Epithelial cell of esophagus (primary cell): Measurements from ENCODE around the gene ENOX1.

Experiments
- DNase-seq: peaks from one replicate; pipeline ENCODE4 v3.0.0; 2010; ENCODE audit warnings: low read depth
- H3K4me3 ChIP-seq: 2 replicates; pipeline ENCODE4 v1.5.1; 2011; ENCODE audit warnings: mild to moderate bottlenecking, low read length, control low read depth
- CTCF ChIP-seq: IDR thresholded peaks from 2 replicates; pipeline ENCODE4 v1.5.1; 2011; ENCODE audit warnings: low read depth, mild to moderate bottlenecking, low read length, control low read depth, inconsistent platforms; ENCODE audit not compliant: insufficient read depth; ENCODE audit errors: missing control alignments

The ENOX1 gene

DNA sequence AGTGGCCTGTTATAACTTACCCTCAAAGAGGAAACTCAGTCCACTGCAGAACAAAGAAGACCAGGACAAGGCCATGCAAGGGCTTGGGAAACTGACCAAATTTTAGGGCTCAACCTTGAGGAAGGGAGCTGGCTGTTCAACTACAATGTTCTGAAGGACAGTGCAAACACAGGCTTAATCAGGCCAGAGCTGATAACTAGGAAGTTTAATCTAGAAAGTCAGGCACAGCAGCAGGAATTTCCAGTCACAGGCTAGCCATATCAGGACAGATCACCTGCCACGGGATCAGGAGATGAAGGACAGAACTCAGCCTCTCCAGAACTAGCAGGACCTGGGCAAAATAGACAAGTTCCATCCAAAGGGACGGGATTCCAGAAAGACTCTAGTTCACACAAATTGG lies 89.4 kb downstream of the ENOX1 start:
- no peak for DNase-seq
- no peak overlapping the region for H3K4me3 ChIP-seq
- no peak for TF ChIP-seq CTCF

DNA sequence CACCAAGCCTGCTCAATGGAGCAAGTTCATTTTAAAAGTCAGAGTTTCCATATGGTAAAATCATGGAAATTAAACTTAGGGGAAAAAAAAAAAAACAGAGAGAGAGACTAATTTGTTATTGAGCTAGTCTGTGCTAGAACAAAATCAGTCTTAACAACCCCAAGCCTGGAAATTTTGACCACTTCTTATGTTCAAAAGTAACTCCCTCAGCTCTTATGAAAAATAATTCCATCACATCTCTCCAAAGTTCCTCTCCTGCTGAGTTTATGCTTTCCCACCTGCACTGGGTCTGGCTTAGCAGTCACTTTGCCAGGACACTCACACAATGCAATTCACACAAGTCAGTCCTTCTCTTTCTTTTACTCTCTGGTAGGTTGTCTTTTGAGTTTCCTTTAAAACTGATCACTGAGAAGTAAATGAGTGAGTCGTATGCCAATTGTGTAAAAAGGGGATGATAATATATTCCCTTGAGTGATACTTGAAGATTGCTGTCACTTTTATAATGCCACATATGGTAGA lies 92.6 kb downstream of the ENOX1 start:
- DNase-seq = no peak

DNA sequence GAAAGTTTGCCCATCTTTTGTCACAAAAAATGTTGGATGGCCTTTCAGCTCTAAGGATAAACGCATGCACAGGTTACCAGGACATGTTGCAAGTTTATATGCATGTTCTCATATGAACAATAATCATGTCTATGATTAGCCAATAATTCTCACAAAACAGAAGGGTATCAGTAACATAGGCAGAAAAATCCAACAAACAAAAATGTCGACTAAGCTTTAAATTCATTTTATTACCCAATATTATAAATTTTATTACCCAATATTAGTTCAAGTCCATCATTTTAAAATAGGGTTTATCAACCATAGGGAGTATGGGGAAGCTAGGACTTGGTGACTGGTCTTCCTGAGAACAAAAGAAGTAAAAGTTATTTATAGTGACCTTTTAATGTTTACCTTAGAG lies 93.1 kb downstream of the ENOX1 start:
- H3K4me3 ChIP-seq = no peak overlapping the region
- no peak for TF ChIP-seq CTCF
- no peak for DNase-seq

More for the DNA sequence above, 92.6 kb downstream of the ENOX1 start:
- H3K4me3 ChIP-seq = no peak overlapping the region
- TF ChIP-seq CTCF = no peak

DNA sequence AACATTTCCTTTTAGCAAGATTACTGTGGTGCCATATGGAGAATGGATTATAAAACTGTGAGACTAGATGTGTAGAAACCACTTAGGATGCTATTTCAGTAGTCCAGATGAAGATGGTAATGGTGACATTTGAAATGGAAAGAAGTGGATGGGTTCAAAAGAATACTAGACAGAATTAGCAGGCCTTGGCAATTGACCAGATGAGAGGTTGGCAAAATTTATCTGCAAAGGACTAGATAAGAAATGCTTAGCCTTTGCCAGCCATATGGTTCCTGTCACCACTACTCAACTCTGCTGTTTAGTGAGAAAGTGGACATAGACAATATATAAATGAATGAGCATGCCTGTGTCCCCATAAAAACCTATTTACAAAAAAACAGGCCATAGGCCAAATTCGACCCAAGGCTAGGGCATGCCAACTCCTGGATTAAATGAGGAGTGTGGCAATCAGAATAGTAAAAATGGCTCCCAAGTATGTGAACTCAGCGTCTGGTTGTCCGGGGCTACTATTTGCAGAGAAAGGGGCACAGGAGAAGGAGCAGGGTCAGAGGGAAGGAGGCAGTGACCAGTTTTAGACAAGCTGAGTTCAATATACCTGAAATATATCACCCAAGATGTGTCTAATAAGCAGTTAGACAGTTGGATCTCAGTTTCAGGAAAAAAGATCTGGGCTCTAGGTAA lies 98.4 kb downstream of the ENOX1 start:
- DNase-seq = no peak
- H3K4me3 ChIP-seq = no peak overlapping the region
- no peak for TF ChIP-seq CTCF

DNA sequence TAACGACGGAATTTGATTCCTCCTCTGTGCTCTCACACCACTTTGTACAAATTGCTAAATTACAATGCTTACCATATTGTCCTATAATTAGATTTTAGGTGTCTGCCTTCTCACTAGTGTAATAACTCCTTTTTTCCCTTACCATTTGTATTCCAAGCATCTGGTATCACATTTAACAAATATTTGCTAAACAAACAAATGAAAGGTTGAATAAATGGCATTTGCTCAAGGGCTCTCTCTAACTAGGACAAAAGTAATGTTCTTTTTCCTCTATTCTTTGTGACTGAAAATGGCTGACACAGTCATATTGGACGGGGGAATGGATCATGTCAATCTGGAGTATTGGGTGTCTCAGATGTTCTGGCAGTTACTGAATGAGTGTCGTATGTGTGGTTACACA lies 99.7 kb downstream of the ENOX1 start:
- no peak for TF ChIP-seq CTCF
- no peak overlapping the region for H3K4me3 ChIP-seq
- no peak for DNase-seq

DNA sequence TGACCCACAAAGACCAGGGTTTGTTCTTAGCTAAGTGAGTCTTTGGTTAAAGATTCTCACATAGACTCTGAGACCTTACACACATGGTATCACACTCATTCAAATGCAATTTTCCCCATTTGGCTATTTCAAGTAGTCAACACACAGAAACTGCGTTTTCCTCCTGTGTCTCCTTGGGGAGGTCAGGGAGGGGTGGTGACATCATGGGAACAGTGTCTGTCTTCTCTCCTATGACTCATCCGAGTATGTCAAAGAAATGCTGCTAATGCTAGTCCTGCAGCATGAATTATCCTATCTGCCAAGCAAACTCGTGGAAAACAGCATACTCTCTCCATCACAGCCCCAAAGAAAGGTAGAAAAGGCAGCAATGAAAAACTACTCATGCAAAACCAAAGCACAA lies 100.2 kb downstream of the ENOX1 start:
- no peak overlapping the region for H3K4me3 ChIP-seq
- TF ChIP-seq CTCF = no peak
- peak; percentile 81 for DNase-seq

- TF ChIP-seq CTCF = no peak
- DNase-seq = peak; percentile 62
Observed at GRCh38 chr13:43684963-43685725, 101.6 kb downstream of the ENOX1 start.

More at GRCh38 chr13:43684963-43685725, 101.6 kb downstream of the ENOX1 start:
- no peak overlapping the region for H3K4me3 ChIP-seq
